Renal cortical epithelial cell (primary cell): ENCODE results near the gene MRPL33. TPM values are rescaled to one million over a fixed set of nuclear protein-coding genes. Genes with fewer than 3 reads are reported as not detected.

Source experiments
- DNase-seq: peaks from one replicate; pipeline ENCODE4 v3.0.0-alpha.2; 2011; ENCODE audit warnings: low read depth
- total RNA-seq: library from RNA; depleted of rRNA; stranded (reverse); fragments of >200 nt; gene quantifications from 2 replicates; pipeline ENCODE4 v1.2.3, GENCODE V29; 2014

The MRPL33 gene
- total RNA-seq, 1 donor from 2014 or later = 225 TPM

GRCh38 chr2:27776097-27776496, 4.6 kb downstream of the MRPL33 start:
- peak; percentile 52 for DNase-seq

GRCh38 chr2:27776696-27777095, 5.2 kb downstream of the MRPL33 start:
- DNase-seq = no peak

GRCh38 chr2:27779417-27780055, 8.0 kb downstream of the MRPL33 start:
- no peak for DNase-seq

- no peak for DNase-seq
Observed at GRCh38 chr2:27781496-27781895, 10.0 kb downstream of the MRPL33 start.

- no peak for DNase-seq
Observed at GRCh38 chr2:27782701-27783100, 11.2 kb downstream of the MRPL33 start.

GRCh38 chr2:27790796-27791195, 19.3 kb downstream of the MRPL33 start:
- no peak for DNase-seq

- no peak for DNase-seq
Observed at GRCh38 chr2:27792759-27793158, 21.2 kb downstream of the MRPL33 start.

GRCh38 chr2:27795093-27795834, 23.7 kb downstream of the MRPL33 start:
- DNase-seq = no peak

- no peak for DNase-seq
Observed at GRCh38 chr2:27795868-27796277, 24.4 kb downstream of the MRPL33 start.

- DNase-seq = no peak
Observed at GRCh38 chr2:27796791-27797765, 25.6 kb downstream of the MRPL33 start.

- DNase-seq = no peak
Observed at GRCh38 chr2:27797841-27798240, 26.3 kb downstream of the MRPL33 start.

- no peak for DNase-seq
Observed at GRCh38 chr2:27798486-27798885, 27.0 kb downstream of the MRPL33 start.

GRCh38 chr2:27798948-27799645, 27.6 kb downstream of the MRPL33 start:
- peak; percentile 100 for DNase-seq

GRCh38 chr2:27799646-27800010, 28.1 kb downstream of the MRPL33 start:
- no peak for DNase-seq

- no peak for DNase-seq
Observed at GRCh38 chr2:27800856-27801255, 29.3 kb downstream of the MRPL33 start.

GRCh38 chr2:27802547-27802946, 31.0 kb downstream of the MRPL33 start:
- no peak for DNase-seq

- no peak for DNase-seq
Observed at GRCh38 chr2:27803046-27803445, 31.5 kb downstream of the MRPL33 start.

GRCh38 chr2:27804146-27804545, 32.6 kb downstream of the MRPL33 start:
- DNase-seq = peak; percentile 63

- DNase-seq = no peak
Observed at GRCh38 chr2:27805180-27805579, 33.7 kb downstream of the MRPL33 start.

GRCh38 chr2:27806311-27807059, 35.0 kb downstream of the MRPL33 start:
- DNase-seq = peak; percentile 81

GRCh38 chr2:27807476-27807875, 36.0 kb downstream of the MRPL33 start:
- DNase-seq = peak; percentile 37
